GM19238 (cell line): ENCODE measurements around the gene NECAB3.
A peak's percentile ranks its signal among the peaks of the same experiment; 100 is the strongest.

Experiments used
- DNase-seq: peaks from one replicate; pipeline ENCODE4 v3.0.0; 2011; ENCODE audit warnings: low spot score; ENCODE audit not compliant: insufficient read length

NECAB3 gene

GRCh38 chr20:33679758-33680485 lies 5.7 kb upstream of the NECAB3 start:
- peak; percentile 75 for DNase-seq

- no peak for DNase-seq
These were observed 3.9 kb upstream of the NECAB3 start for GRCh38 chr20:33677991-33678702.

GRCh38 chr20:33676652-33677645 lies 2.7 kb upstream of the NECAB3 start:
- no peak for DNase-seq

- no peak for DNase-seq
These were observed 1.9 kb upstream of the NECAB3 start for GRCh38 chr20:33676121-33676520.

- DNase-seq, result no peak
These were observed 1.1 kb upstream of the NECAB3 start for GRCh38 chr20:33675136-33675959.

GRCh38 chr20:33673410-33674293 lies 576 bp downstream of the NECAB3 start:
- peak; percentile 56 for DNase-seq

- no peak for DNase-seq
These were observed 1.2 kb downstream of the NECAB3 start for GRCh38 chr20:33673114-33673409.

GRCh38 chr20:33672426-33673113 lies 1.7 kb downstream of the NECAB3 start:
- DNase-seq, result no peak

GRCh38 chr20:33671573-33672288 lies 2.5 kb downstream of the NECAB3 start:
- no peak for DNase-seq

- no peak for DNase-seq
These were observed 3.3 kb downstream of the NECAB3 start for GRCh38 chr20:33670715-33671499.

GRCh38 chr20:33669873-33670640 lies 4.2 kb downstream of the NECAB3 start:
- DNase-seq, result no peak

GRCh38 chr20:33669224-33669623 lies 5.0 kb downstream of the NECAB3 start:
- no peak for DNase-seq

- DNase-seq, result no peak
These were observed 5.6 kb downstream of the NECAB3 start for GRCh38 chr20:33668466-33669155.

GRCh38 chr20:33667676-33668465 lies 6.4 kb downstream of the NECAB3 start:
- DNase-seq, result peak; percentile 87

GRCh38 chr20:33667245-33667675 lies 7.0 kb downstream of the NECAB3 start:
- no peak for DNase-seq
